ENCODE results near the gene PPWD1. TPM values are rescaled to one million over a fixed set of nuclear protein-coding genes. Genes with fewer than 3 reads are reported as not detected.

Gene PPWD1
- total and polyA plus RNA-seq, 2 of the 13 experiments (the other 11 are each of a cell fraction or from before 2014, with no cell fraction given) = 7.4 to 44.3 TPM

GRCh38 chr5:65624025-65624570 lies 61.0 kb downstream of the PPWD1 start, which contains the start of gene TRIM23 (continued):
- TF ChIP-seq PRDM15 (CRISPR knock-in tag; IDR thresholded peaks at IDR 0.05) = no peak
- TF ChIP-seq TERF1 (CRISPR knock-in tag; IDR thresholded peaks at IDR 0.05) = no peak
- TF ChIP-seq SIX4 (CRISPR knock-in tag; IDR thresholded peaks at IDR 0.05) = no peak
- TF ChIP-seq ZNF333 (CRISPR knock-in tag; IDR thresholded peaks at IDR 0.05; ENCODE audit: borderline replicate concordance) = no peak
- TF ChIP-seq ZIK1 (CRISPR knock-in tag; IDR thresholded peaks at IDR 0.05; ENCODE audit: borderline replicate concordance, low read depth) = no peak
- no peak for TF ChIP-seq ESRRA (CRISPR knock-in tag; IDR thresholded peaks at IDR 0.05; ENCODE audit: low read depth)
- no peak for TF ChIP-seq ZNF407 (CRISPR knock-in tag; IDR thresholded peaks at IDR 0.05; ENCODE audit: not compliant biosample characterization)
- TF ChIP-seq CENPT (CRISPR knock-in tag; IDR thresholded peaks at IDR 0.05; ENCODE audit: low read depth) = no peak
- no peak for TF ChIP-seq NKX3-1 (CRISPR knock-in tag; IDR thresholded peaks at IDR 0.05)

Data from HepG2 (cell line).